IPS-NIHi7 (cell line): Measurements from ENCODE around the gene CD38.

Experiments
- DNase-seq: peaks from one replicate; pipeline ENCODE4 v3.0.0; 2012; ENCODE audit warnings: mixed read lengths; ENCODE audit errors: extremely low spot score

The CD38 gene

DNA sequence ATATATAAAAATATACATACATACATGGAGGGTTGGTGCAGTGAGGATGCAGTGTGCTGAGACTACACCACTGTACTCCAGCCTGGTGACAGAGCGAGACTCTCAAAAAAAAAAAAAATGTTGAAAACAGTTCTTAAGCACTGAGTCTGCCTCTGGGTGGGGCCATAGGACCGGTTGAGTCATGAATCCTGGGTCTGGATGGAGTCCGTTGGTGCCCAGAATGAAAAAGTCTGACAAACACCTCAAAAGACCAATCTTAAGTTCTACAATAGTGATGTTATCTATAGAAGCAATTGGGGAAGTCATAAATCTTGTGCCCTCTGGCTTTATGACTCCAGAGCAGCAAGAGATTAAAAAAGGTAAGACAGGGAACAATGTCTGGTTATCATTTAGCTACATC is 90.0 kb downstream of the CD38 start:
- no peak for DNase-seq

- no peak for DNase-seq
Measured at GRCh38 chr4:15868826-15869413, 90.8 kb downstream of the CD38 start.

DNA sequence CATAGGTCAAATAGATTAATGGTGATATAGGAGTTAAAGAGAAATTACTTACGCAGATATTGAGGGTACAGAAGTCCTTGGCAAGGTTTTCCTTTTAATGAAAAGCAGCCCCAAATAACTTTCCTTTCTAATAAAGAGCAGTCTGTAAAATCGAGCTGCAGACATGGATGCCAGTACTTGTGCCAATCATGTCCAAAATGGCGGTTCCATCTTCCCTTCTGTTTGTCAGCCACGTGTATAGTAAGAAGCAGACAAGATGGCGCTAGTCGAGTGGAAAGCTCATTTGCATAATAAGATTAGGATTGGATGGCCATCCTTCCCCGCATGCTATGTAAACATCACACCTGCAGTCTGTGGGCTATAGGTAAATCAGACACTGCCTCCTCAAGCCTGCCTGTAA is 92.0 kb downstream of the CD38 start:
- no peak for DNase-seq

GRCh38 chr4:15870921-15871664 is 93.0 kb downstream of the CD38 start:
- DNase-seq = no peak

DNA sequence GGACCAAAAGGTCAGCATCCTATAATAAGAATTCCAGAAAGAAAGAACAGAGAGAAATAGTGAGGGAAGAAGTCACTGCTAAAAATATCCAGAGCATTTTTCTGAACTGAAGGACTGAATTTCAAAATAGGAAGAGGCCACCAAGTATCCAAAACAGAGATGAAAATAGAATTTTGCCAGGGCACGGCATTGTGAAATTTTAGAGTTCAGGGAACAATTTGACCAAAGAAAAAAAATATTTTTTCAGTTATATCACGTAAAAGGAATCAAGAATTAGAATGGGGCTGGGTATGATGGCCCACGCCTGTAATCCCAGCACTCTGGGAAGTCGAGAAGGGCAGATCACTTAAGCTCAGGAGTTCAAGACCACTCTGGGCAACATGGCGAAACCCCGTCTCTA is 95.0 kb downstream of the CD38 start:
- no peak for DNase-seq

DNA sequence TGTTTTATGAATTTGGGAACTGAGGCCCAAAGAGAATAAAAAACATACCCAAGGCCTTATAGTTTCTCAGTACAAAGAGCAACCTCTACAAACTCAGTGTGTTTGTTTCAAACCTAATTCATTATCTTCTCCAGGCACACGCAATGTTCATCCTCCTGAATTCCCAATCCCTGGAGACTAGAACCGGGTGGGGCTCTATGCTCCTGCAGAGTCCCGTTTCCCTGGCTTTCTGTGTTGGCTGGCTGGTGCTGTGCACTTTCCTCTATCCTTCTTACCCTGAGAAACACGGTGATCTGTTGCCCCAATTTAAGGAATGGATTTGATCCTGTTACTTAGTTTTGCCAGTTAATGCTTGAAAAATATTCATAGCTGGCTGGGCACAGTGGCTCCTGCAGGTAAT is 96.5 kb downstream of the CD38 start:
- DNase-seq = no peak

GRCh38 chr4:15875663-15876460 is 97.7 kb downstream of the CD38 start:
- DNase-seq = no peak

- no peak for DNase-seq
Measured at GRCh38 chr4:15878011-15878410, 99.9 kb downstream of the CD38 start.

- DNase-seq = no peak
Measured at GRCh38 chr4:15881820-15882219, 103.7 kb downstream of the CD38 start.

- DNase-seq = peak; percentile 79
Measured at GRCh38 chr4:15882675-15883086, 104.6 kb downstream of the CD38 start.

GRCh38 chr4:15883610-15884243 is 105.6 kb downstream of the CD38 start:
- no peak for DNase-seq

- DNase-seq = no peak
Measured at GRCh38 chr4:15884666-15885065, 106.5 kb downstream of the CD38 start.

GRCh38 chr4:15885422-15885821 is 107.3 kb downstream of the CD38 start:
- no peak for DNase-seq

GRCh38 chr4:15888515-15888914 is 110.4 kb downstream of the CD38 start:
- no peak for DNase-seq

GRCh38 chr4:15890246-15890829 is 112.2 kb downstream of the CD38 start:
- DNase-seq = no peak

GRCh38 chr4:15891312-15891711 is 113.2 kb downstream of the CD38 start:
- DNase-seq = no peak

- no peak for DNase-seq
Measured at GRCh38 chr4:15893962-15894361, 115.8 kb downstream of the CD38 start.

DNA sequence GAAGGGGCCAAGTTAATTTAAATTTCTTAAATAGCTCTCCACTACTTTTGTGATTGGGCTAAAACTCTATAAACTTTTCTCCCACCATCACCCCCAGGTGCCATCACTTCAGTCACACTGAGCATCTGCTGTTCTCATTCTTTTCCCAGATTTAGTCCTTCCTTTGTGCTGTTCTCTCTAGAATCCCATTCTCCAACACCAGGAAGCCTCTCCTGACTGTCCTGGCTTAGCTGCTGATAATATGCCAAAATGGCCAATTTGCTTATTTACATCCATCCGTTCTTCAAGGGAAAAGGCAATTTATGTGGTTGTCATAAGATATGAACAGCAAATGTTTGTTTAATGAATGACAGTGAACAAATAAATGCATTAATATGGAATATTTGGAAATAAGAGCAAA is 116.3 kb downstream of the CD38 start:
- no peak for DNase-seq

DNA sequence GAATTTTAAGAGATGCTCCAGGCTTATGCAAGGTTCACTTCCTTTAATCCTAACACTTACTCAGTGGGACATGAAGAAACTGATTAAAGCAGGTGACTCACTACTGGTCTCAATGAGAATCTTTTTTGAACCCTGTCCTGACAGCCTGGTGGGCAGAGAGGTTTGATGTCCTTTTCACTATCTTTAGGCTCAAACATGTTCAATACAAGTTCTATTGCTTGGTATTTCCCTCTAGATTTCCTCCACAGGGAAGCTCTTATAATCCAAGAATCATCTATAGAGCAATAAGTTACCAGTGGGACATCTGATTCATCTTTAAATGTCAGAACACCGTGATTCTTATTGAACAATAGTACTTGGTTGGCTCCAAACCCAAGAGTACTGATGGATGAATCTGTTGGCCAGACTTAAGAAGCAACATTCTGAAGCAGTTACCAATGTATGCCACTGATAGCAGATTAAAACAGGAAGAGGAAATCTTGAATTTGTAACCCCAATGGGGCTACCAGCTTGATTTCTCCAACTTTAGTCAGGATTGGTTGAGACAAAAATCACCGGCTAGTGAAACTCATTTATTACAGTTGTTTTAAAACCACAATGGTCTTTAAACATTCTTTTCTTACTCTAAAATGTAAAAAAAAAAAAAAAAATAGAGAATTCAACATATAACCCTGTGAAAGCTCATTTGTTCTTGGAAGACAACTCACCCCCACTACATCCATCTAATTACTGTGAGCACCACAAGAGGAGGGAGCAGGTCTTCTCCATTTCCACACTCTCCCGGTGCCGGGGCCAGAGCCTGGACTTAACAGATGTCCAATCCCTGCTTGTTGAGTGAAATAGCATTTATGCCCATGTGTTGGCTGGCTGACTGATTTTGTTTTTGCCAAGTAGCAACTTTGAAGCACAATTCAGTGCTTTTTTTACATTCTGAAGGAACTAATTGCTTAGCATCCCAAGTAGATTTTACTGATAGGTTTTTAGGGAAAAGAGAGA is 117.1 kb downstream of the CD38 start:
- no peak for DNase-seq

DNA sequence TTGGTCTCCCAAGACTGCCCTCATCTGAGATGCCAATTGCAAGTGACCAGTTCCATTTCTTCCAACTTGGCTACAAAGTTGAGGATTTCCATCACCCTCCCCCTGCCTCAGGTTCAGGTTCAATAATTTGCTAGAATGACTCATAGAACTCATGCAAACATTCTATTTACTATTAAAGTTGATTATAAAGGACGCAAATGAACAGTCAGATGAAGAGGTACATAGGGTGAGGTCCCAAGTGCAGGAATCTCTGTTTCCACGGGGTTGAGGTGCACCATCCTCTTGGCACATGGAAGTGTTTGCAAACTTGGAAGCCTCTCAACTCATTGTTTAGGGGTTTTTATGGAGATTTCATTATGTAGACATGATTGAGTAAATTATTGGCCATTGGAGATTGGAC is 119.4 kb downstream of the CD38 start:
- DNase-seq = no peak

DNA sequence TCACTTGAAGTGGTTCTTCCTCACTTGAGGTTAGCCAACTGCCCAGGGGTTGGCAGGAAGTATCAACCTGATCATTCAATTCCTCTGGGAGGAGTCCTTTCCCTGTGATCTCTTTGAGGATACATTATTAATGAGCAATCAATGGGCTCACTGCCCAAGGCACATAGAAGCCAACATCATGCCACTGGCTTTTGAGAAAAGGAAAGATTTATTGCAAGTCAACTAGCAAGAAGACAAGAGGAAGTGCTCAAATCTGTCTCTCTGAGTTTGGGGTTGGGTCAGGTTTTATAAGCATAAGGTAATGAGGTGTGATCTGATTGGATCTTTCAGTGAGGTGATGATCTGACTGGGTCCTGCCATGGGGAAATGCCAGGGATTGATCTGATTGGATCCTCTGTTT is 120.8 kb downstream of the CD38 start:
- DNase-seq = no peak
